GM12873 (cell line): Measurements from ENCODE around the gene ZBTB6.

Source experiments
- TF ChIP-seq, protein P1 (sequence below): IDR thresholded peaks from 2 replicates; pipeline ENCODE4 v1.5.1; 2012; ENCODE audit warnings: low read depth, mild to moderate bottlenecking, moderate library complexity, low read length, control low read depth; ENCODE audit not compliant: insufficient read depth; ENCODE audit errors: missing control alignments

ZBTB6 gene

DNA sequence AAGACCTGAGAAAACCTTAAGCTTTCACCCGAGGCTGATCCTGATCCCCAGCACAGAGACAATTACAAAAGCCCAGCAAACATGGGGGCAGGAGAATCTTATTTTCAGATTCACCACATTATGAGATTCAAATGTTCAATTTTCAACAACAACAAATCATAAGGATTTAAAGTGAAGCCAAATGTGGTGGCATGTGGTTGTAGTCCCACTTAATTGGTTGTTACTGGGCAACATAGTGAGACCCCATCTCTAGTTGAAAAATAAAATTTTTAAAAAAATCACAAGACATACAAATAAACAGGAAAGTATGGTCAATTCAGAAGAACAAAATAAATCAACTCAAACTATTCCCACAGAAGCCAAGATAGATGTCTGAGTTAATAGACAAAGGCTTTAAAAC lies 23.8 kb upstream of the ZBTB6 start:
- TF ChIP-seq, protein P1, sequence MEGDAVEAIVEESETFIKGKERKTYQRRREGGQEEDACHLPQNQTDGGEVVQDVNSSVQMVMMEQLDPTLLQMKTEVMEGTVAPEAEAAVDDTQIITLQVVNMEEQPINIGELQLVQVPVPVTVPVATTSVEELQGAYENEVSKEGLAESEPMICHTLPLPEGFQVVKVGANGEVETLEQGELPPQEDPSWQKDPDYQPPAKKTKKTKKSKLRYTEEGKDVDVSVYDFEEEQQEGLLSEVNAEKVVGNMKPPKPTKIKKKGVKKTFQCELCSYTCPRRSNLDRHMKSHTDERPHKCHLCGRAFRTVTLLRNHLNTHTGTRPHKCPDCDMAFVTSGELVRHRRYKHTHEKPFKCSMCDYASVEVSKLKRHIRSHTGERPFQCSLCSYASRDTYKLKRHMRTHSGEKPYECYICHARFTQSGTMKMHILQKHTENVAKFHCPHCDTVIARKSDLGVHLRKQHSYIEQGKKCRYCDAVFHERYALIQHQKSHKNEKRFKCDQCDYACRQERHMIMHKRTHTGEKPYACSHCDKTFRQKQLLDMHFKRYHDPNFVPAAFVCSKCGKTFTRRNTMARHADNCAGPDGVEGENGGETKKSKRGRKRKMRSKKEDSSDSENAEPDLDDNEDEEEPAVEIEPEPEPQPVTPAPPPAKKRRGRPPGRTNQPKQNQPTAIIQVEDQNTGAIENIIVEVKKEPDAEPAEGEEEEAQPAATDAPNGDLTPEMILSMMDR, result no peak

DNA sequence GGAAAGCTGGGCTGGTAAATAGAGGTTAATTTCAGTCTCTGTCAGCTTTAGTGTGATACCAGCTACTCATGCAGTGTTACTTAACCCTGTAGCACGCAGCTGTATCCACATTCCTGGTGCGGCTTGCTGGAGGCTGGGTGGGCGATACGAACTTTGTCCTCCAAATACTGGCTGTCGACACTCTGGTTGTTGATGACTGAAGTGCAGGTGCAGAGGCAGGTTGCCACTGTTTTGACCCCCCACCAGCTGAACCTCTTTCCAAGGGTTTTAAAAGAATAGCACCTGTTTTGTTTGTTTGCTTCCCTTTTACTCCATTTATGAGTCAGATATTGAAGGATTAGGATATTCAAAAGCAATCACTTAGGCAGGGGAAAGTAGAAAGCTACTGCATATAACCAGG lies 23.3 kb upstream of the ZBTB6 start:
- TF ChIP-seq, protein P1, result no peak

GRCh38 chr9:122931226-122932121 lies 18.4 kb upstream of the ZBTB6 start, which contains the start of gene ZBTB26:
Gene ZBTB26 (minus strand): TSS chr9:122931512. CDS start chr9:122919934, 11,578 bp downstream.
- TF ChIP-seq, protein P1, result no peak

- TF ChIP-seq, protein P1, result no peak
These were observed 17.6 kb upstream of the ZBTB6 start for GRCh38 chr9:122930541-122931225.

DNA sequence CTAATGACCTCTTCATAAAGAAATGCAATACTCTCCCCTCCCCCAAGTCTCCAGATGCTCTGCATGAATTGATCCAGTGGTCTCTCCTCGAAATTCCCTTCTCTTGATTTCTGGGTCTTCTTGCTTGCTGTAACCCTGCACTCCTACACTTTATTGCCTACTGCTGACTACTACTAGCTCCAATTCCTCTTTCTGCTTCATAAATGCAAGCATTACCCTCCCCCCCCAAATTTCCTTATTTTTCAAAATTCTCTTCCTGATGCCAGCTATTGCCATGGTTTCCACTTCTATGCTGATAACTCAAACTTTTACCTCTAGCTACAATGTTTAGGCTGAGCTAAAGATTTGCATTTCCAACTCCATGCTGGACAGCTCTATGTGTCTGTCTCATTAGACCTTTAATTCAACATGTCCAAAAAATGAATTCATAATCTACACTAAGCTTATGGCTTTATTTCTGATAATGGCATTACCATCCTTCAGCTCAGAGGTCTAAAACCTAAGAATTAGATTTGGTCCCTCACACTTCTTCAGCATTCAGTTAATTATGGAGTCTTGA lies 16.8 kb upstream of the ZBTB6 start:
- TF ChIP-seq, protein P1, result no peak

DNA sequence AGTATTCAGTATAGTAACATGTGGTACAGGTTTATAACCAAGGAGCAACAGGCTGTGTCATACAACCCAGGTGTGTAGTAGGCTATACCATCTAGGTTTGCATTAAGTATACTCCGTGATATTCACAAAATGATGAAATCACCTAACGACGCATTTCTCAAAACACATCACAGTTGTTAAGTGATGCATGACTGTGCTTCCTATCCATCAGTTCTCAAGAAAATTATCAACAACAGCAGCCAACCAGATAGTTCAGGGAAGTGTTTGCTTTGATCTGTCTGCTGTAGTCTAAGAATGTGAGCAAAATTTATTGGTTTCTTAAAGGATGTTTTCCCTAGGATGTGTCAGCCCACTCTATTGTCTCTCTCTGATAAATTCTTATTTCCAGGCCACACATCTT lies 10.8 kb upstream of the ZBTB6 start:
- TF ChIP-seq, protein P1, result no peak

GRCh38 chr9:122922713-122923112 lies 9.6 kb upstream of the ZBTB6 start:
- TF ChIP-seq, protein P1, result no peak
